ENCODE results near the gene PLCB3.
A peak's percentile ranks its signal among the peaks of the same experiment; 100 is the strongest.

Gene PLCB3

DNA sequence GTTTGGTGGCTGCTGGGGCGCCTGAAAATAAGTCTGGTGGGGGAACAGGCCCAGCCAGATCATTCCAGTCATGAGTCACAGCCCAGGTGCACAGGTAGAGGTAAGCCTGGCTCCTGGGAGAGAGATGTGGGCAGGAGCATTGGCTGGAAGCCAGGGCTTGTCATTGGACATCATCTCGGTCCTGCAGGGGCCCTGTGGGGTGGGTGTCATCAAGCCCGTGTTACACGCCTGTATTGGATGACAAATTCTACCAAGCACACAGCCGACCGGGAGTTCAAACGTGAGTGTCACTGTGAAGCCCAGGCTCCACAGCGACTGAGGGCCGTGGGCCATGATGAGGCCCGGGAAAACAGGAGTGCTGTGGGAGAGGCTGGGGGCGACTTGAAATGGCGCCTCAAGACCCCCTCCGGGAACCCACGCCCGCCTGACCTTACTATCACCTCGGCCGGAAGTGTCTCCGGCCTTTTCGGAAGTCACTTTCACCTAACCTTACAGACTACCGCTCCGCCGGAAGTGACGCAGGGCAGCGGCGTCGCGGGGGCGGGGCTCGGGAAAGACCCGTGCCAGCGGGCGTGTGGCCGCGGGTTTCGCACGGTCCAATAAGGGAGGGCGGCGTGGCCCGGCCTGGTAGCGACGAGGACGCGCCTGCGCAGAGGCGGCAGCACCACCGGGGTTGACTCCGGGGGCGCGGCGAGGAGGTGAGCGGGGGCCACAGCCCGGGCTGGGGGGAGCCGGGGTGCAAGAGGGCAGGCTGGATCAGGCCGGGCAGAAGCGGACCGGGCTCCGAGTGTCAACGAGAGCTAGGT is 10.7 kb upstream of the PLCB3 start, which contains the start of gene FKBP2:
TSS of gene FKBP2 (plus strand) at position 661 of the 806 bp plus-strand sequence. CDS start 1,293 bp downstream, outside the sequence.
- peak; percentile 94 for DNase-seq (ENCODE audit: low spot score)
- TF ChIP-seq, protein P1, sequence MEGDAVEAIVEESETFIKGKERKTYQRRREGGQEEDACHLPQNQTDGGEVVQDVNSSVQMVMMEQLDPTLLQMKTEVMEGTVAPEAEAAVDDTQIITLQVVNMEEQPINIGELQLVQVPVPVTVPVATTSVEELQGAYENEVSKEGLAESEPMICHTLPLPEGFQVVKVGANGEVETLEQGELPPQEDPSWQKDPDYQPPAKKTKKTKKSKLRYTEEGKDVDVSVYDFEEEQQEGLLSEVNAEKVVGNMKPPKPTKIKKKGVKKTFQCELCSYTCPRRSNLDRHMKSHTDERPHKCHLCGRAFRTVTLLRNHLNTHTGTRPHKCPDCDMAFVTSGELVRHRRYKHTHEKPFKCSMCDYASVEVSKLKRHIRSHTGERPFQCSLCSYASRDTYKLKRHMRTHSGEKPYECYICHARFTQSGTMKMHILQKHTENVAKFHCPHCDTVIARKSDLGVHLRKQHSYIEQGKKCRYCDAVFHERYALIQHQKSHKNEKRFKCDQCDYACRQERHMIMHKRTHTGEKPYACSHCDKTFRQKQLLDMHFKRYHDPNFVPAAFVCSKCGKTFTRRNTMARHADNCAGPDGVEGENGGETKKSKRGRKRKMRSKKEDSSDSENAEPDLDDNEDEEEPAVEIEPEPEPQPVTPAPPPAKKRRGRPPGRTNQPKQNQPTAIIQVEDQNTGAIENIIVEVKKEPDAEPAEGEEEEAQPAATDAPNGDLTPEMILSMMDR (IDR thresholded peaks at IDR 0.05; ENCODE audit: borderline replicate concordance, control extremely low read depth, extremely low read depth, insufficient read depth, missing control alignments), result no peak
- in situ Hi-C loops (cut with MboI; ENCODE audit: low sequenced_read_pairs, unreplicated experiment), result no loop called here

DNA sequence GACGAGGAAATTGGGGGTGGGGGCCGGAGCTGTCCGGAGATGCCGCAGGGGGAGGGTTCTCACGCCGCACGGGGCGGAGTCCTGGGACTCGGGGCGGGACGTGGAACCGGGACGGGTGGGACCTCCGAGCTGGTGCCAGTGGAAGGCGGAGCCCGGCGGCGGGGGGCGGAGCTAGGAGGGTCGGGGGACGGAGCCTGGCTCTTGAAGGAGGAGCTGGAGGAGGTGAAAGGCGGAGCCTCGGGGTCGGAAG is 10.2 kb upstream of the PLCB3 start:
- in situ Hi-C loops (cut with MboI; ENCODE audit: low sequenced_read_pairs, unreplicated experiment), result no loop called here
- TF ChIP-seq, protein P1 (IDR thresholded peaks at IDR 0.05; ENCODE audit: borderline replicate concordance, control extremely low read depth, extremely low read depth, insufficient read depth, missing control alignments), result no peak
- DNase-seq (ENCODE audit: low spot score), result no peak

DNA sequence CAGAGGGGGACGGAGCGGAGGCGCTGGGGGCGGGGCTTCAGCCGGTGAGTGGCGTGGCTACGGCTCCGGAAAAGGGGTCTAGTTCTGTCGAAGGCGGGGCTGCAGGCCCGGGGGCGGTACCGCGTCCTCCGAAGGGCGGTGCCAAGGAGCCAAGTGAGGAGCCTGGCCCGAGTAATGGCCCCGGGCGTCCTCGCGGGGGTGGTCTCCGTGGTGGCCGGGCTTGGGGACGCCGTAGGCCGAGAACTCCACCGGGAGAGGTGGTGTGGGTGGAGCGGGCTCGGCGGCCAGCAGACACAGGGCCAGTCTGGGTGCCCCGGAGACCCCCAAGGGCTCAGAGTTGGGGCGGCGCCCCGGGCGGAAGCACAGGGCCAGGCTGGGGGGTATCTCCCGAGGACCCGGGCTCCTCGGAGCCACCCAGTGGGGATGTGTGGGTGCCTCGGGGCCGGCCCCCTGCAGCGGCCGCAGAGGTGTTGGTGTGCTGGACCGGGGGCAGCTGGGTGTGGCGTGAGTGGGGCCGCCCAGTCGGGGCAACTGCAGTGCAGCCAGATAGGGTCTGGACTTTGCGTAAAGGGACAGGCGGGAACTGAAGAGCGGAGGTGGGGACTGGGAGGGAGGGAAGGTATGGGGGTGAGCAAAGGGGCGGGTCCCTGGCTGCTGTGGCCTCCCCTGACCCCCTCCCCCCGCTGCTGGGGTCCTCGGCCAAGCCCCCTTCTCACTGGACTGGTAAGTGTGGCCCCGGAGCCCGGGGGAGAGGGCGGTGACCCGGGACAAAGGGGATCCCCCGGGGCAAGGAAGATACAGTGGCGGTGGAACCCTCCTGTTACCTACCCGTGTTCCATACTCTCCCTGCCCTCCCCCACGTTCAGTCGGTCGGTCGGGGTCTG is 9.6 kb upstream of the PLCB3 start:
- TF ChIP-seq, protein P1 (IDR thresholded peaks at IDR 0.05; ENCODE audit: borderline replicate concordance, control extremely low read depth, extremely low read depth, insufficient read depth, missing control alignments), result no peak
- in situ Hi-C loops (cut with MboI; ENCODE audit: low sequenced_read_pairs, unreplicated experiment), result no loop called here
- peak; percentile 97 for DNase-seq (ENCODE audit: low spot score)

DNA sequence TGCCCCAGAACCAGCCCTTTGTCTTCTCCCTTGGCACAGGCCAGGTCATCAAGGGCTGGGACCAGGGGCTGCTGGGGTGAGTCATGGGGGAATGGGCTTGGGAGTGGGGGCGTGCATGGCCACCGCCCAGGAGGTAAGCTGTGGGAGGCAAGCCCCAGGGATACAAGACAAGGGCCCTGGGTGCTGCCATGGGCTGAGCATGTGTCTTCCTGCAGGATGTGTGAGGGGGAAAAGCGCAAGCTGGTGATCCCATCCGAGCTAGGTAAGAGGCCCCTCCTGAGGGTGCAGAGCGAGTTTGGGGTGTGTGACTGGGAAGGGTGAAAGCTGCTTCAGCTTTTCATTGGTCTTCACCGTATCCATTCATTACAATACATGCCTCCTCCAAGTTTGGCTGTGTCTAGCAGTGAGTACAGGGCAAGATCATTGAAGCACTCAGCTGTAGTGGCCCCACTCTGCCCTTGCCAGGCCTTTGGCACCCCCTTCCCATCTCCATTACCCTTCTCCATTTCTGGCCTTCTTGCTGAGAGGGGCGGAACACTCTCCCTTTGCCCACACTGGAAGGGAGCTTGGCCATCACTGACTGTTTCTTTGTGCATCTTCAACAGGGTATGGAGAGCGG is 8.0 kb upstream of the PLCB3 start:
- TF ChIP-seq, protein P1 (IDR thresholded peaks at IDR 0.05; ENCODE audit: borderline replicate concordance, control extremely low read depth, extremely low read depth, insufficient read depth, missing control alignments), result no peak
- in situ Hi-C loops (cut with MboI; ENCODE audit: low sequenced_read_pairs, unreplicated experiment), result no loop called here
- DNase-seq (ENCODE audit: low spot score), result no peak

DNA sequence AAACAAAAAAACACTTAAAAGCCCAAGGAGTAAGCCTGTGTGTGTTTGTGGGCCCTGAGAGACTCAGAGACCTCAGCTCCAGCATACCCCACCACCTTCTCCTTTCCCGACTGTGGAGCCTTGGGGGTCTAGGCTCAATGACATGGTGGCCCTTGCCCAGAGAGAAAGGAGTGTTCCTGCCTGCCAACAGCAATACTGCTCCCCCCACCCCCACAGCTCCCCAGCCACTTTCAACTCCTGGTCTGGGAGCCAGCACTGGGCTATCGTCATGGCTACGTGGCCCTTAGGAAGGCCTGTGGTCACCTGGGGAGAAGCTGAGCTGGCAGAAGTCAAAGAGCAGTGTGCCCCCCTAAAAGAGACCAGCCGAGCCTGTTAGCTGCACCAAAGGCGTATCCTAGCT is 7.2 kb upstream of the PLCB3 start:
- TF ChIP-seq, protein P1 (IDR thresholded peaks at IDR 0.05; ENCODE audit: borderline replicate concordance, control extremely low read depth, extremely low read depth, insufficient read depth, missing control alignments), result no peak
- DNase-seq (ENCODE audit: low spot score), result no peak
- in situ Hi-C loops (cut with MboI; ENCODE audit: low sequenced_read_pairs, unreplicated experiment), result no loop called here

DNA sequence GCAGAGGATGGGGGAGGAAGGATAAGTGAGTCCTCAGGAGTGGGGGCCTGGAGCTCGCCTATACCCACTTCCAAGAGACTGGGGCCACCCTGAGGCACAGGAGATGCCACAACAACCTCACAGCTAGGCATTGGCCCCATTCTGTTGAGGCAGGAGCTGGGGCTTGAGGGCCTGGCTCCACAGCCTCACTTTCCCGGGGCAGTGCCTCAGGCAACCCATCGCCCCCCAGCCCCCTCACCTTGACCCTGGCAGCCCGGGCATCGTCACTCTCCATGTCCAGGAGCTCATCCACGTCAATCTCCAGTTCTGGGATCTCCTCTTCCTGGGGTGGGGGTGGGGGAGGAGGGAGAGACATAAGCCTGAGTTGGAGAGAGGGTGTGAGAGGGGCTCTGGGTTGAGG is 6.4 kb upstream of the PLCB3 start:
- in situ Hi-C loops (cut with MboI; ENCODE audit: low sequenced_read_pairs, unreplicated experiment), result no loop called here
- TF ChIP-seq, protein P1 (IDR thresholded peaks at IDR 0.05; ENCODE audit: borderline replicate concordance, control extremely low read depth, extremely low read depth, insufficient read depth, missing control alignments), result no peak
- DNase-seq (ENCODE audit: low spot score), result no peak

Data from GM13976 (cell line).